ENCODE measurements around the gene LIMD2.

Gene LIMD2

DNA sequence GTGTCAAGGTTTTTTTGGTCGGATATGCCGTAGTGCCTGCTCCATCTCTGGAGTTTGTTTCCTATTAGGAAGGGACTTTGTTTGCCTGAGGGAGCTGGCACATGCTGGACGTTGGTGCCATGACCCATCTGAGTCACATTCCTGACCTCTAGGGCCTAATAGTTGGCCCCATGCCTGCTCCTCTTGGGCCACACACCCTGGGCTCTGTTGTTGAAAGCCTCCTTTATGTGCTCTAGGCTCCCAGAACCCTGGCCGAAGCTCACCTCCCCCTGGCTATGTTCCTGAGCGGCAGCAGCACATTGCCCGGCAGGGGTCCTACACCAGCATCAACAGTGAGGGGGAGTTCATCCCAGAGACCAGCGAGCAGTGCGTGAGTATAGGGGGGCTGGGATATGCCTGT, 18.4 kb downstream of the LIMD2 start:
- no peak for DNase-seq (ENCODE audit: low spot score)

- no peak for DNase-seq (ENCODE audit: low spot score)
These were observed 19.2 kb downstream of the LIMD2 start for GRCh38 chr17:63680700-63681099.

- DNase-seq (ENCODE audit: low spot score): no peak
These were observed 20.7 kb downstream of the LIMD2 start for GRCh38 chr17:63679214-63679613.

- no peak for DNase-seq (ENCODE audit: low spot score)
These were observed 23.3 kb downstream of the LIMD2 start for GRCh38 chr17:63676584-63676983.

GRCh38 chr17:63675607-63676546, 24.0 kb downstream of the LIMD2 start:
- DNase-seq (ENCODE audit: low spot score): peak; percentile 51

DNA sequence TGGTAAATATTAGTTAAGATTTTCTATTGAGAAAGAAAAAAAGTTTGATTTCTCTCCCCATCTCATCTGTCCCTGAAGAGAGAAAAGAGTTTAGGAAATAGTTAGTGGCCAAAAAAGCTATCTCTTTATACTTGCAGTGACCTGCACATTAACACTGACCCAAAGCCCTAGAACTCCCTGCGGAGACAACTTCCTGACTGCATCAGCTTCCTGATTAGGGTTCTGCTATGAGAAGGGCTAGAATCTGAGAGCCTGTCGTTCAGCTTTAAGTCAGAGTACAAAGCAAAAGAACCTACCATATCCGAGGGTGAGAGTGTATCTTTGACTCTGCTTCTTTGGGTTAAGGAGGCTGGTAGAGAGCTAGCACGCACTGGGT, 24.7 kb downstream of the LIMD2 start:
- no peak for DNase-seq (ENCODE audit: low spot score)

DNA sequence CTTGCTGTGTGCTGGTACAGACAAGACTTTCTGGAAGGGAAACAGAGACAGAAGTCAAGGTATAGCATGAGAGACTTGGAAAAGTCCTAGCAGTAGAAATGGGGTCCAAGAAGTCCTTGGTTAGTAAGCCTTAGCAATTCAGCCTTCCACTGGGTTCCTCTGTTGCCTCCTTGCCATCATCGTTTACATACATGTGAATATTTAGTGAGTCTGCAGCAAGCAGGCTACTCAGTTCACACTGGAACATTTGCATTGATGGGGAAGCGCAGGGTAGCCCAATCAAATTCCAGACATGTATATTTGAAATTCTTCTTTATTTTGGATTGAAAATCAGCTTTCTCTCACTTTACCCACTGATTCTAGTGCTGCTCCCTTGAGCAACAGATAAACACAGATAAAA, 27.1 kb downstream of the LIMD2 start:
- DNase-seq (ENCODE audit: low spot score): no peak

DNA sequence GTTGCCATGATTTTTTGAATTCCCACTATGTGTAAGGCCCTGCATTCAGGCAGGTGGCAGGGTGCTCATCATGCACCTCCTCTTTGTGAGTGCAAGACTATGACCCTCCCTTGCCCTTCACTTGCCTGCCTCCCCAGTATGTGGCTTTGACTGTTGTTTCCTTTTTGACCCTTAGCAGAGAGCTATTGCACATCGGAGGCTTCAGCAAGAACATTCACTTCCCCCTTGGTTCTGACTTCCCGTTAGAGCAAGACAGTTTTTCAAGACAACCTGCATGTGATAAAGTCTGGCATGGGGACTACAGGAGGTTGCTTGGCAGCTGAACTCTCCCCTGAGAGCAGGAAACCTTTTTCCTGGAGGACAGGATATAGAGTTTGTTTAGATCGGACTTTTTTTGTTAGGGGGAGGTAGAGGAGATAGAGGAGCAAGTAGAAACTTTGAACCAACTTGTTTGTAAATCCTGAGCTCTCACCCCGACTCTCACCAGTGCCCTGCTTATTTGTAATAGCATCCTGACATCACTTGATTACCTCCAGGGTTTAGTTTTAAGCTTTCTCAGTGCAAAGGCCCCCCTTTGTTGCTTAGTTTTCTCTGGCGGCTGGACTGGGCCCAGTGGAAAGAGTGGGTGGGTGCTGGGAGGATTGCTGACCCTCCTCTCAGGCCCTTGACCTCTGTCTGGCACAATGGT, 34.3 kb downstream of the LIMD2 start:
- no peak for DNase-seq (ENCODE audit: low spot score)

- no peak for DNase-seq (ENCODE audit: low spot score)
These were observed 40.1 kb downstream of the LIMD2 start for GRCh38 chr17:63659850-63660249.

DNA sequence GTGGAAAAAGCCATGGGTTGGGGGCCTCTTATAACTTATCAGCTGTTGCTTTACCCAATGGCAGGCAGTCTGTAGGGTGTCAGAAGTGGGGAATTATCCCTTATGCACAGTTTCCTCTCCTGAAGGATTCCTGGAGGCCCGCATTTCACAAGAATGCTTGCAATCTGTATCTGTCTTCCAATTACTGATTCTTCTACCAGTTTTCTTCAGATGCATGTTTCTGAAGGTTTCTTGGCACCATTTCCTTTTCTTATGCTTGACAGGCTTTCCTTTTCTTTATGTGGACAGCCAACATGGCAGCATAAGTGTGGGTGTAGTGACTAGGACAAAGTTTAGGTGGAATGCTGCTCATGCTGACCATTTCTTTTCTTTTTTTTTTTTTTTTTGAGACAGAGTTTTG, 41.6 kb downstream of the LIMD2 start:
- DNase-seq (ENCODE audit: low spot score): no peak

DNA sequence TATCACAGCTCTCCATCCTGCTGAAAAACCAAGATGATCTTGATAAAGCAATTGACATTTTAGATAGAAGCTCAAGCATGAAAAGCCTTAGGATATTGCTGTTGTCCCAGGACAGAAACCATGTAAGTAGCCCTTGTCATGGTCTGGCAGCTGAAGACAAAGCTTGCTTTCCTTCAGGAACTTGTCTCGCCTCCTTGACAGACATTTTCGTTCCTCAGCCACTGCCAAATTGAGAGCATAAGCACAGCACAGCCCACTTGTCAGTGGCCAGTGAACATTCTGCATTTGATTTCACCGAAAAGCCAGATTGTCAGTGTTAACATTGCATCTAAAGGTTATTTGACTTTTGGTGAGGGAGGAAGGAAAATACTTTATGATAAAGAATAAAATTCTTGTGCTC, 42.1 kb downstream of the LIMD2 start:
- no peak for DNase-seq (ENCODE audit: low spot score)

GRCh38 chr17:63653050-63653449, 46.9 kb downstream of the LIMD2 start:
- DNase-seq (ENCODE audit: low spot score): no peak

GRCh38 chr17:63652106-63652505, 47.8 kb downstream of the LIMD2 start:
- DNase-seq (ENCODE audit: low spot score): no peak

DNA sequence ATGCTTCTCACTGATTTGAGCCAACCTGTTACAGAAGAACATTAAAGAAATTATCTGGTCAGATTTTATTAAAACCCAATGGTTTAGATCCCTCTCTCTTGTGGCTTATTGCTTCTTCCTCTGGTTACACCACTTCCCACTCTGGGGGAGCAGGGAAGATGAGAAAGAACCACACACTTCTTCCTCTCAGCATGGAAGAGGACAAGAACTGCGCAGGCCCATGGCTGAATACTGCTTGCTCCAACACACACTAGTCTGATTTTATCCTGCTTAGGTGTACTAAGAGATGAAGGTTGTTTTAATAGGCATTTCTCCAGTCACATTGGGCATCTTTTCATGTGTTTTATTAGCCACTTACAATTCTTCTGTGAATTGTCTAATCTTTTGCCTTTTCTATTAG, 50.1 kb downstream of the LIMD2 start:
- DNase-seq (ENCODE audit: low spot score): no peak

DNA sequence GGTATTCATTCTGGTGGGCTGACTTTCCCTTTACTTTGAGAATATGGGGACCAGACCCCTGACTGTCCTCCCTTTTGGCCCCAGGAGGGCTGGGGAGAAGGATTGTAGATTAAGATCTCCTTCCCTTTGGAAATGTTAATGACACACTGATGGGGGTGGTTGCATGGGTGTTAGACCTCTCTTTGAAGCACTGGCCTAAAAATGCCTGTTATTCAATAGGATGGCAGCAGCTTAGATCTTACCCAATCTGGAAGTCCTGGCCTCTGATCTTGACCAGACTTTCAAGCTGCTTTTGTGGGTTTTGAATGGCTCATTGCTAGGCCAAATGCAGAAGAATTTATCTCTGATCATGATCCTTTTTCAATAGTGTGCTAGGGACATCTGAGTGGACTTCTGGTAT, 52.0 kb downstream of the LIMD2 start:
- no peak for DNase-seq (ENCODE audit: low spot score)

GRCh38 chr17:63647065-63647725, 52.7 kb downstream of the LIMD2 start:
- no peak for DNase-seq (ENCODE audit: low spot score)

DNA sequence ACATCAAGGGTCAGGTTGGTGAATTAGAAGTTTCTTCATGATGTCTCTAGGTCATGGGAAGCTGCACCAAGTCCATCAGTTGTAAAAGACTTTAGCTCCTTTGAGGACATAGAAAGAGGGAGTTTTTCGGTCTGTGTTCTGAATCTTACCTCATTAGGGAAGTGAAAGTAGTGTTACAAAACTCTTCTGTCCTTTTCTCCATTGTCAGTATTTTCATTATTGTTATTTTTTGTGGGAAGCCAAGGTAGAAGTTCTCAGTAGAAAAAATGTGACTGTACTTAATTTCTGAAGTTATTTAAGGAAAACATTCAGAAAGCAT, 53.5 kb downstream of the LIMD2 start:
- DNase-seq (ENCODE audit: low spot score): no peak

Measured in hematopoietic multipotent progenitor cell treated with erythropoietin and hydrocortisone succinate and interleukin-3 and kit ligand, for 15 days (in vitro differentiated cells).